ENCODE measurements around the gene FBXW8. TPM values are rescaled to one million over a fixed set of nuclear protein-coding genes. Genes with fewer than 3 reads are reported as not detected.

FBXW8 gene
- total RNA-seq, 1 experiment from 2014 or later = 15.6 TPM

GRCh38 chr12:116939734-116940133 lies 29.0 kb downstream of the FBXW8 start (continued):
- TF ChIP-seq FOXP1 (CRISPR knock-in tag; IDR thresholded peaks at IDR 0.05; ENCODE audit: borderline replicate concordance) = no peak

- DNase-seq (ENCODE audit: low spot score) (no peak), ATAC-seq (no peak)
- Mint-ChIP-seq H3K4me3 (no peak overlapping the region), H3K27ac (no peak overlapping the region), H3K4me1 (no peaks in the 10 kb centered on the region), H3K36me3 (peaks cover 40% of the 10 kb centered on the region), H3K27me3 (ENCODE audit: low read depth) (no peaks in the 10 kb centered on the region), H3K9me3 (peaks cover 20% of the 10 kb centered on the region)
- TF ChIP-seq ELF4 (CRISPR knock-in tag; IDR thresholded peaks at IDR 0.05; ENCODE audit: low read depth) (no peak), ATF1 (CRISPR knock-in tag; IDR thresholded peaks at IDR 0.05) (no peak), SMAD3 (CRISPR knock-in tag; IDR thresholded peaks at IDR 0.05; ENCODE audit: borderline replicate concordance) (no peak), ESRRA (CRISPR knock-in tag; IDR thresholded peaks at IDR 0.05; ENCODE audit: borderline replicate concordance) (no peak), ZMAT4 (CRISPR knock-in tag; IDR thresholded peaks at IDR 0.05) (no peak), EMX1 (CRISPR knock-in tag; IDR thresholded peaks at IDR 0.05) (no peak), TP53 (CRISPR knock-in tag; IDR thresholded peaks at IDR 0.05) (no peak), SP1 (CRISPR knock-in tag; conservative IDR thresholded peaks at IDR 0.05) (no peak), GRHL2 (CRISPR knock-in tag; IDR thresholded peaks at IDR 0.05; ENCODE audit: insufficient replicate concordance, severe bottlenecking) (no peak)
- ChIA-PET CTCF (no interaction called here), POLR2A (no interaction called here)
These were observed 30.4 kb downstream of the FBXW8 start for GRCh38 chr12:116941188-116941587.

- CTCF ChIA-PET = interaction anchor here (1.1 kb wide), 1 partner anchor 81 kb away, joined by 6 read pairs; no protein-coding TSS in a partner anchor
- no peak for TF ChIP-seq CREM (CRISPR knock-in tag; IDR thresholded peaks at IDR 0.05)
- TF ChIP-seq JUN (CRISPR knock-in tag; IDR thresholded peaks at IDR 0.05) = no peak
- no peak for TF ChIP-seq TCF7 (CRISPR knock-in tag; IDR thresholded peaks at IDR 0.05; ENCODE audit: low read depth)
- no peak for TF ChIP-seq ARID4B (CRISPR knock-in tag; IDR thresholded peaks at IDR 0.05; ENCODE audit: borderline replicate concordance)
- TF ChIP-seq TP53 (CRISPR knock-in tag; IDR thresholded peaks at IDR 0.05) = no peak
- no peak for TF ChIP-seq ZNF396 (CRISPR knock-in tag; IDR thresholded peaks at IDR 0.05; ENCODE audit: borderline replicate concordance)
- TF ChIP-seq TEAD4 (CRISPR knock-in tag; IDR thresholded peaks at IDR 0.05) = no peak
- no peak for TF ChIP-seq NFYB (CRISPR knock-in tag; conservative IDR thresholded peaks at IDR 0.05; ENCODE audit: low read depth)
- no peak for TF ChIP-seq FOXJ3 (CRISPR knock-in tag; IDR thresholded peaks at IDR 0.05; ENCODE audit: borderline replicate concordance)
- TF ChIP-seq EMX1 (CRISPR knock-in tag; IDR thresholded peaks at IDR 0.05) = no peak
- TF ChIP-seq NFATC4 (CRISPR knock-in tag; IDR thresholded peaks at IDR 0.05) = no peak
- TF ChIP-seq ZNF263 (CRISPR knock-in tag; IDR thresholded peaks at IDR 0.05; ENCODE audit: low read depth) = no peak
- ATAC-seq (no peak), DNase-seq (ENCODE audit: low spot score) (no peak)
- POLR2A ChIA-PET = interaction anchor here (0.6 kb wide), 1 partner anchor 187 kb away, joined by 6 read pairs; no protein-coding TSS in a partner anchor
- H3K36me3 Mint-ChIP-seq = peaks cover 41% of the 10 kb centered on the region
- H3K27me3 Mint-ChIP-seq (ENCODE audit: low read depth) = no peaks in the 10 kb centered on the region
- no peak overlapping the region for H3K27ac Mint-ChIP-seq
- no peak overlapping the region for H3K4me3 Mint-ChIP-seq
- H3K9me3 Mint-ChIP-seq = peaks cover 16% of the 10 kb centered on the region
- H3K4me1 Mint-ChIP-seq = no peaks in the 10 kb centered on the region
These were observed 32.9 kb downstream of the FBXW8 start for GRCh38 chr12:116943419-116944372.

Data from WTC11 (cell line).